ENCODE measurements around the gene MNAT1.
"Not testable (repeated sequence)": the region's sequence is repeated elsewhere in the genome, so short reads cannot be mapped to it uniquely, and the experiment has no call there.

Gene MNAT1

GRCh38 chr14:60805841-60806430 is 71.4 kb downstream of the MNAT1 start:
- no peak for DNase-seq (ENCODE audit: low read depth in 2 of 2)

- DNase-seq (ENCODE audit: low read depth in 2 of 2) = no peak
Measured at GRCh38 chr14:60807247-60807646, 72.7 kb downstream of the MNAT1 start.

GRCh38 chr14:60807971-60808370 is 73.4 kb downstream of the MNAT1 start:
- no peak for DNase-seq (ENCODE audit: low read depth in 2 of 2)

GRCh38 chr14:60812987-60813386 is 78.4 kb downstream of the MNAT1 start:
- no peak for DNase-seq (ENCODE audit: low read depth in 2 of 2)

- DNase-seq (ENCODE audit: low read depth in 2 of 2) = no peak
Measured at GRCh38 chr14:60815371-60815770, 80.8 kb downstream of the MNAT1 start.

- no peak for DNase-seq (ENCODE audit: low read depth in 2 of 2)
Measured at GRCh38 chr14:60817113-60817512, 82.6 kb downstream of the MNAT1 start.

GRCh38 chr14:60819575-60819974 is 85.0 kb downstream of the MNAT1 start:
- DNase-seq (ENCODE audit: low read depth in 2 of 2) = no peak

GRCh38 chr14:60838601-60839000 is 104.0 kb downstream of the MNAT1 start:
- DNase-seq (ENCODE audit: low read depth in 2 of 2) = no peak

- DNase-seq (ENCODE audit: low read depth in 2 of 2) = no peak
Measured at GRCh38 chr14:60839057-60839456, 104.5 kb downstream of the MNAT1 start.

GRCh38 chr14:60839657-60840056 is 105.1 kb downstream of the MNAT1 start:
- no peak for DNase-seq (ENCODE audit: low read depth in 2 of 2)

GRCh38 chr14:60840313-60840712 is 105.8 kb downstream of the MNAT1 start:
- no peak for DNase-seq (ENCODE audit: low read depth in 2 of 2)

- DNase-seq (ENCODE audit: low read depth in 2 of 2) = no peak
Measured at GRCh38 chr14:60845523-60845922, 111.0 kb downstream of the MNAT1 start.

GRCh38 chr14:60848066-60848465 is 113.5 kb downstream of the MNAT1 start:
- no peak for DNase-seq (ENCODE audit: low read depth in 2 of 2)

- DNase-seq (ENCODE audit: low read depth in 2 of 2) = not testable (repeated sequence)
Measured at GRCh38 chr14:60851692-60852091, 117.1 kb downstream of the MNAT1 start.

- no peak for DNase-seq (ENCODE audit: low read depth in 2 of 2)
Measured at GRCh38 chr14:60856111-60856510, 121.5 kb downstream of the MNAT1 start.

- no peak for DNase-seq (ENCODE audit: low read depth in 2 of 2)
Measured at GRCh38 chr14:60859525-60859924, 125.0 kb downstream of the MNAT1 start.

- no peak for DNase-seq (ENCODE audit: low read depth in 2 of 2)
Measured at GRCh38 chr14:60861545-60862140, 127.1 kb downstream of the MNAT1 start.

GRCh38 chr14:60862283-60862682 is 127.7 kb downstream of the MNAT1 start:
- DNase-seq (ENCODE audit: low read depth in 2 of 2) = no peak

GRCh38 chr14:60863249-60863648 is 128.7 kb downstream of the MNAT1 start:
- DNase-seq (ENCODE audit: low read depth in 2 of 2) = no peak

GRCh38 chr14:60865378-60866127 is 131.0 kb downstream of the MNAT1 start:
- no peak for DNase-seq (ENCODE audit: low read depth in 2 of 2)

GRCh38 chr14:60867503-60868172 is 133.1 kb downstream of the MNAT1 start:
- no peak for DNase-seq (ENCODE audit: low read depth in 2 of 2)

GRCh38 chr14:60878121-60878520 is 143.6 kb downstream of the MNAT1 start:
- no peak for DNase-seq (ENCODE audit: low read depth in 2 of 2)

GRCh38 chr14:60878536-60878935 is 144.0 kb downstream of the MNAT1 start:
- no peak for DNase-seq (ENCODE audit: low read depth in 2 of 2)
